HUES6 (cell line): ENCODE results near the gene ECI2.

Experiments used
- H3K27ac ChIP-seq: 2 replicates; pipeline ENCODE4 v1.7.0; 2013; ENCODE audit warnings: low read depth, mild to moderate bottlenecking, low read length, inconsistent platforms
- H3K27me3 ChIP-seq: 2 replicates; pipeline ENCODE4 v1.6.1; 2013; ENCODE audit warnings: low read length; ENCODE audit not compliant: control insufficient read depth, insufficient read depth
- H3K36me3 ChIP-seq: 2 replicates; pipeline ENCODE4 v1.6.1; 2013; ENCODE audit warnings: low read length; ENCODE audit not compliant: control insufficient read depth, insufficient read depth
- H3K4me1 ChIP-seq: 2 replicates; pipeline ENCODE4 v1.6.1; 2013; ENCODE audit warnings: low read length; ENCODE audit not compliant: control insufficient read depth, insufficient read depth
- H3K4me3 ChIP-seq: 2 replicates; pipeline ENCODE4 v1.5.1; 2013; ENCODE audit warnings: low read depth, low read length
- H3K9ac ChIP-seq: one replicate; pipeline ENCODE4 v1.6.1; 2013; ENCODE audit warnings: mild to moderate bottlenecking, low read length
- H3K9me3 ChIP-seq: 2 replicates; pipeline ENCODE4 v1.6.1; 2013; ENCODE audit warnings: low read depth, low read length; ENCODE audit not compliant: control insufficient read depth, insufficient read depth

Gene ECI2, protein sequence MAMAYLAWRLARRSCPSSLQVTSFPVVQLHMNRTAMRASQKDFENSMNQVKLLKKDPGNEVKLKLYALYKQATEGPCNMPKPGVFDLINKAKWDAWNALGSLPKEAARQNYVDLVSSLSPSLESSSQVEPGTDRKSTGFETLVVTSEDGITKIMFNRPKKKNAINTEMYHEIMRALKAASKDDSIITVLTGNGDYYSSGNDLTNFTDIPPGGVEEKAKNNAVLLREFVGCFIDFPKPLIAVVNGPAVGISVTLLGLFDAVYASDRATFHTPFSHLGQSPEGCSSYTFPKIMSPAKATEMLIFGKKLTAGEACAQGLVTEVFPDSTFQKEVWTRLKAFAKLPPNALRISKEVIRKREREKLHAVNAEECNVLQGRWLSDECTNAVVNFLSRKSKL

DNA sequence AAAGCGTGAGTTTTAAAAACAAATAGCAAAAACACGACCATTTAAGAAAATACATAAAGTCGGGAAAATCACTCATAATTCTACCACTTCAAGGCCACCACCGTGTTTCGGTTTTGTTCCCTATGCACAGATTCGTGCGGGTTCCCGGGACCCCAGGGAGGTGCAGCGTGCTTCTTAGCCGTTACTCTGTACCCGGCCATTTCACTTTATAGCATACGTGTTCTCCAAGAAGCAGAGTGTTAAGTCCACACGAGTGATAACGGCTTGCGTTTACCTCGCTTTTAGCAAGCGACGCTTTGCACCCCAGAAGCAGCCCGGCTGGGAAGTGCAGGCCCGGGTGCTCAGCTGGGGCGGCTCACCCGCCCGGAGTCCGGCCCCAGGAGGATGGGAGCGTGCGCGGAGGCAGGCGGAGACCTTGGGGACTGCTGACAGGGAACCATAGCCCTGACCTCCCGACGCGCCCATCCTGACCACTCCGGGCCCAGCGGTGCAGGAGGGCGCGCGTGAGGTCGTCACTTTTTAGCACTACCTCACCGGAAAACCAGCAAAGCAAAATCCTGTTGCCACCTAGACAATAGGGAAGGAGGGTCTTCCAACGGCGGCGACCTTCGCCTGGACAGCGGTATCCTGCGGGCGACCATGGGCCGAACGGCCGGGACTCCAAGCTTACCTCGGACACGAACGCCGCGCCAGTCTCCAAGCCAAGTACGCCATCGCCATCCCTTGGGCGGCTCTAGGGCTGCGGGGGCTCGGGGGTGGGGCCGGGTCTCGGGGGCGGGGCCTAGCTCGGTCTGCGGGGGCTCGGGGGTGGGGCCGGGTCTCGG, at the start of gene ECI2:
ECI2 (minus strand) TSS at position 735 of the 824 bp plus-strand sequence; CDS start at position 720, 15 bp downstream.
- Histone ChIP-seq H3K27me3 (no peaks in the 10 kb centered on the region), H3K9me3 (peaks cover 6% of the 10 kb centered on the region), H3K36me3 (peaks cover 26% of the 10 kb centered on the region), H3K4me3 (peak within 1 kb of the TSS; percentile 81), H3K9ac (peak within 1 kb of the TSS; percentile 78), H3K27ac (peak within 1 kb of the TSS; percentile 25; the same call in 1 of the 2 replicates), H3K4me1 (peaks cover 14% of the 10 kb centered on the region)

DNA sequence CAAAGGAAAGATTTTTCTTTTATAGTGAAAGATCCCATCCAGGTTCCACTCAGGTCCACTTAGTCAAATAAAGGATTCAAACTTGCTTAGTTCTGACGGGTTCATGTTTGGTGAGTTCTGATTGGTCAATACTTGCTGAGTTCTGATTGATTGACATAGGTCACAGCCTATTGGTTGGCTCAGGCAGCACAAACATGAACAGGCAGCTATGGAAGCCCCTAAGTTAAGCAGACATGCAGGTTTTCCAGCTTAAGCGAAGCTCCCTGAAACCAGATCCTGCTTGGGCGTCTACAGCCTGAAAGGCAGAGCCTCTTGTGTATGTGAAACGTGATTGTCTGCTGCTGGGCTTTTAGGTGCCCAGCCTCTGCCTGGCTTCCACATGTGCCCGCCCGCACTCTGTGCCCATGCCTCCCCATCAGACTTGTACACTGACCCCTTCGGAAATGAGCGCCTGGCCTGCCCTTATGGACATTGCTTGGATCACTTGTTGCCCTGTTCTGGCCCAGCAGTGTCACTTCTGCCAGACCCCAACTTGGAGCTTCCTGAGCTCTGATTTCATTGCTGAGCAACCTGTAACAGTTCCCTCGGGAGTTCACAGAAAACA, 45.4 kb upstream of the ECI2 start:
- no peak overlapping the region for H3K9ac ChIP-seq

DNA sequence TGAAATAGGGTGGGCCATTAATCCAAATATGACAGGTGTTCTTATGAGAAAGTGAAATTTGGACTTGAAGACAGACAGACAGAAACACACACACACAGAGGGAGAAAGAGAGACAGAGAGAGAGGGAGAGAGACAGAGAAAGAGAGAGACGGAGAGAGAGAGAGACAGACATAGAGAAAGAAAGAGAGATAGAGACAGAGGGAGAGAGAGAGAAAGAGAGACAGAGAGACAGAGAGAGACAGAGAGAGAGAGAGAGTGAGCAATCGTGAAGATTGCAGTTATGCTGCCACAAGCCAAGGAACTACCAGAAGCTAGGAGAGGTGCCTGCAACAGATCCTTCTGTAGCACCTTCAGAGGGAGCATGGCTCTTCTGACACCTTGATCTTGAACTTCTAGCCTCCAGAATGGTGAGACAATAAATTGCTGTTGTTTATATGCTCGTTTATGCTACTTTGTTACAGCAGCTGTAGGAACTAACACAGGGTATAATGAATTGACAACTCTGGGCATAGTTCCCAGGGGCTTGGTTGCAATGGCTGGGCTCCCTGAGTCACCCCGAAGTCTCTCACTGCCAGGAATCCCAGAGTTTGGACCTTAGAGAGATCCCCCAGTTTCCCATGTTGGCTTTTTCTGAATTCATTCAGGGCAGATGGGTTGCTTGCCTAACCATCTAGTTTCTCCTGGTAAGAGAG, 44.7 kb upstream of the ECI2 start:
- no peak overlapping the region for H3K9ac ChIP-seq
- H3K27me3 ChIP-seq: no peaks in the 10 kb centered on the region
- 0 out of 2 replicates have a peak, but pooled peaks cover 2% of the 10 kb centered on the region for H3K9me3 ChIP-seq
- no peaks in the 10 kb centered on the region for H3K4me1 ChIP-seq
- no peak overlapping the region for H3K27ac ChIP-seq
- H3K36me3 ChIP-seq: no peaks in the 10 kb centered on the region
- no peak overlapping the region for H3K4me3 ChIP-seq

More for the DNA sequence above, 45.4 kb upstream of the ECI2 start:
- H3K9me3 ChIP-seq: 0 out of 2 replicates have a peak, but pooled peaks cover 4% of the 10 kb centered on the region
- H3K36me3 ChIP-seq: no peaks in the 10 kb centered on the region
- H3K27ac ChIP-seq: no peak overlapping the region
- no peaks in the 10 kb centered on the region for H3K27me3 ChIP-seq
- no peak overlapping the region for H3K4me3 ChIP-seq
- no peaks in the 10 kb centered on the region for H3K4me1 ChIP-seq

DNA sequence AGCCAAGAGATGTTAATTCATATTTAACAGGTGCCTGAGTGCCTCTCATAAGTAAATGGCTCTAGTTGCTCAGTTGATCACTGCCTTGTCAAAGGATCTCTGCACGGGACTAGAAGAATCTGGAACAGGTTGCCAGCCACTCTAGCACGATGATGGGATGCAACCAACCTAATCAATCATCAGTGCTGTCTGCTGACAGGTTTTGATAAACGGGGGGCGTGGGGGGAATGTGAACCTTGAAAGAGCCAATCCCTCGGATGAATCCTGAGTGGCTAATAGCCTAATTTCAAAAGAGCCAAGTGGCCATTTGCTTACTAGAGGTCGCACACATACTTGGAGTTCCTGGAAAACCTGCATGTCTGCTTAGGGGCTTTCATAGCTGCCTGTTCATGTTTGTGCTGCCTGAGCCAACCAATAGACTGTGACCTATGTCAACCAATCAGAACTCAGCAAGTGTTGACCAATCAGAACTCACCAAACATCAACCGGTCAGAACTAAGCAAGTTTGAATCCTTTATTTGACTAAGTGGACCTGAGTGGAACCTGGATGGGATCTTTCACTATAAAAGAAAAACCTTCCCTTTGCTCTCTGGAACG, 43.5 kb upstream of the ECI2 start:
- Histone ChIP-seq H3K4me1 (no peaks in the 10 kb centered on the region), H3K27ac (no peak overlapping the region), H3K36me3 (no peaks in the 10 kb centered on the region), H3K9me3 (no peaks in the 10 kb centered on the region), H3K9ac (no peak overlapping the region), H3K27me3 (no peaks in the 10 kb centered on the region), H3K4me3 (no peak overlapping the region)

DNA sequence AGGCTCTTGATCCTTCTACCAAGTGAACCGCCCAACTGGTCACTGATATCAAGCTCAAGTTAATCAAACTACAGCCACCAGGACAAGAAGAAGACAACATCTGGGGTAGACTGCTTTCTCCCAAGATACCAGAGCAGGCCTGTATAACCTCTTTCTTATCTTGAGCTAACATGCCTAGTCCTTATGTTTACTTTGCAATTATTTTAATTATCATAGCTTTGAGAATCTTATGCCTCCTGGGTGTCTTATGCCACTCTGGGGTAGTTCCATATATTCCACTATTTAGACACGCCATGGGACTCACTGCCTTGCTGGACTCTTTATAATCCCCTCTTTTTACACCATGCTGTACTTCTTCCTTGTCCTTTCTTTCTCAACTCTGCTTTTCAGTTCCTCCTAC, 41.5 kb upstream of the ECI2 start:
- H3K9me3 ChIP-seq: no peaks in the 10 kb centered on the region
- H3K27me3 ChIP-seq: no peaks in the 10 kb centered on the region
- H3K4me3 ChIP-seq: no peak overlapping the region
- H3K9ac ChIP-seq: no peak overlapping the region
- H3K27ac ChIP-seq: no peak overlapping the region
- no peaks in the 10 kb centered on the region for H3K36me3 ChIP-seq
- peaks cover 14% of the 10 kb centered on the region for H3K4me1 ChIP-seq

DNA sequence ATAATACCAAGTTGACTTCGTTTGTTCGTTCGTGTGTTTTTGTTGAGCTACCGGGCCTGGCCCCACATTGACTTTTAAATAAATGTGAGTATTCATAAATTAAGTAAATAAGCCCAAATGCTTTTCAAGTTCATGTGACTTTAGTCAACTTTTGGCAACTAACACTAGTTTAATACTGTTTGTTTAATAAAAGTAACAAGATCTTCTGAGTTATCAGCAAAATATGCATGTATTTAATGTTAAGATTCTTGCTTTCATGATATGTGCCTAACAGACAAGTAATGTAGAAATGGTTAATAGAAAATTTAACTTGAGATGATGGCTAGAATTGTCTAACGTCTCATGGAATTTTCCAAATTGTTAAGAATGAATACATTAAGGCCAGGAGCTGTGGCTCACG, 38.7 kb upstream of the ECI2 start:
- no peak overlapping the region for H3K9ac ChIP-seq
- no peaks in the 10 kb centered on the region for H3K36me3 ChIP-seq
- no peaks in the 10 kb centered on the region for H3K27me3 ChIP-seq
- H3K9me3 ChIP-seq: peaks cover 6% of the 10 kb centered on the region
- H3K4me1 ChIP-seq: peaks cover 16% of the 10 kb centered on the region
- no peak overlapping the region for H3K4me3 ChIP-seq
- H3K27ac ChIP-seq: no peak overlapping the region

DNA sequence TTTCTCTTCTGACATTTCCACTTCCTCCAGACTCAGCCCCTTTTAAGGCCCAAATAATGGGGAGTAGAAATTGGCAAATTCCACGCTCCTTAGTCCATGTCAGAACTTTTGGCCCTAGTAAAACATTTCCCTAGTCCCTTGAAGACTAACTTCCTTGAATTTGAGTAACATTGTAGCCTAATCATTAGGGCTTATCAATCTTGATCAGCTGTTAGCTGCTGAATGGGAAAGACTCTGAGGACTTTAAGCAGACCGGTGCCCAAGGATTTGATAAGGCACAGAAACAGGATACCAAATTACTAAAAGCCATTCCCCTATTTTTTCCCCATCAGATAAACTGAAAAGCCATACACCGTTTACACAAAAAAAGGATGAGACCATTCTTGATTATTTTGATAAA, 37.0 kb upstream of the ECI2 start:
- Histone ChIP-seq H3K9ac (no peak overlapping the region), H3K36me3 (no peaks in the 10 kb centered on the region), H3K9me3 (peaks cover 14% of the 10 kb centered on the region), H3K27ac (no peak overlapping the region), H3K4me1 (peaks cover 23% of the 10 kb centered on the region), H3K4me3 (no peak overlapping the region), H3K27me3 (no peaks in the 10 kb centered on the region)

DNA sequence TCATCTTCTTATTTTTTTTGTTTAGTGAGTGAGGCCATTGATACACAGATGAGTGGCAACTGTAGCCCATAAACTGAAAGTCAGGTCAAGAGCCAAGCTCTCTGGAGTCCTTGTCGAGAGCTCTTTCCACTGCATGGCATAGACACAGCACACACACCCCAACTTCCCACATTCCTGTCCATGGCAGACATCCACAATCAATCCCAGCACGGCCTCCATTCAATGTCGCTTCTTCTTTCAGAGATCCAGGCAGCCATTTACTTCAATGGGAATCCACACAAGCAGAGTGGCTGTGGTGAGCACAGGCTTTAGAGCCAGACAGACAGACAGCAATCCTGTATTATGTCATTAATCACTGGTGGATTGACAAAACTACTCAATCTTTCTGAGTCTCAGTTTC, 34.9 kb upstream of the ECI2 start:
- H3K9me3 ChIP-seq: peaks cover 18% of the 10 kb centered on the region
- H3K27ac ChIP-seq: no peak overlapping the region
- H3K4me1 ChIP-seq: peaks cover 23% of the 10 kb centered on the region
- H3K36me3 ChIP-seq: no peaks in the 10 kb centered on the region
- no peak overlapping the region for H3K9ac ChIP-seq
- no peaks in the 10 kb centered on the region for H3K27me3 ChIP-seq
- no peak overlapping the region for H3K4me3 ChIP-seq

DNA sequence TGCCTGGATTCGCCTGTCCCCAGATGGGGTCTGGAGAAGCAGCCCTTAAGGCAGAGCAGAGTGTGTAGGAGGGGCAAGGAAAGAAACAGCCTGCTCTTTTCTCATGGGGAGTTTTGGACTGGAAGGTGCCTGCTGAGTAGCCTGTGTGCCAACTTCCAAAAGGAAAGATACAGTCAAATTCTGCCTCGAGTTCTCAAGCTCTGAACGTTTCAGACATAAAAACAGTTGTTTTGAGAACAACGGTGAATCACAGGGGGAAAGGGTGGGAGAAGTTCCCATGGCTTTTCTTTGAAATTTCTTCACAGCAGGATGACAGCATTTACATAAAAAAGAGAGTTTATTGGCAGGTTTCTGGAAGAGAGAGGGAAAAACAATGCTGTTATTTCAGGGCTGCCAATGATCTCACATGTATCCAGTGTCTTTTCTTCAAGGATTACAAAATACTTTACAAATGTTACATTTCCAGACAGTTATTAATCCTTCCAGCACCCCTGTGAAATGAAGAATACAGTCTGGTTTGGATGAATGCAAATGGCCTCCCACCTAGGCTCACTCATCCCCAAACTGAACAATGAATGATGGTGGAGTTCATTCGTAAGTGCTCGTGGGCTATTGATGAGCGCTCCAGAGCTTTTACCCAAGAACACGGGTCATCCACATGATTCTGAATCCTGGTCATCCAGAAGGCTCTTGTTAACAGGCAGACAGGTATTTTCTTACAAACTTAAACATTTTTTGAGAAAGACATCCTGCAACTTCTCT, 33.8 kb upstream of the ECI2 start:
- H3K4me1 ChIP-seq: peaks cover 23% of the 10 kb centered on the region
- H3K9me3 ChIP-seq: peaks cover 18% of the 10 kb centered on the region
- no peaks in the 10 kb centered on the region for H3K36me3 ChIP-seq
- peak overlapping the region; percentile 13; the same call in 1 of the 2 replicates for H3K4me3 ChIP-seq
- no peaks in the 10 kb centered on the region for H3K27me3 ChIP-seq
- H3K27ac ChIP-seq: no peak overlapping the region; the same call in 1 of the 2 replicates
- H3K9ac ChIP-seq: no peak overlapping the region

DNA sequence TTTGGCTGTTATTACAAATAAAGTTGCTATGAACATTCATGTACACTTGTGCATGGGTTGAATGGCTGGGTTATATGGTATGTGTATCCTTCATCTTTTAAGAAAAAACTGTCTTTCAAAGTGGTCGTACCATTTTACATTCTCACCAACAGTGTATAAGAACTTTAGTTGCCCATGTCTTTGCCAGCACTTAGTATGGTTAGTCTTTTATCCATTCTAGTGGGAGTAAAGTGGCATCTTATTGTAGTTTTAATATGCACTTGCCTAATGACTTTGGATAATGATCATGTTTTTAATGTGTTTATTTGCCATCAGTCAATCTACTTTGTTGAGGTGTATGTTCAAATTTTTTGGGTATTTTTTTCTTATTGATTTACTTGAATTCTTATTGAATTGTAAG, 32.5 kb upstream of the ECI2 start:
- H3K9ac ChIP-seq: no peak overlapping the region
- no peaks in the 10 kb centered on the region for H3K36me3 ChIP-seq
- H3K9me3 ChIP-seq: peaks cover 18% of the 10 kb centered on the region
- H3K27me3 ChIP-seq: no peaks in the 10 kb centered on the region
- H3K4me1 ChIP-seq: peaks cover 15% of the 10 kb centered on the region
- H3K4me3 ChIP-seq: no peak overlapping the region
- H3K27ac ChIP-seq: no peak overlapping the region
